Nephron progenitor cell (in vitro differentiated cells): Measurements from ENCODE around the gene ZNF653.

Experiments used
- DNase-seq: peaks from one replicate; pipeline ENCODE4 v3.0.0; 2021
- H3K27ac Mint-ChIP-seq: 2 replicates; pipeline ENCODE4 v1.8.0; 2021; ENCODE audit warnings: mild to moderate bottlenecking, moderate library complexity, mixed read lengths
- H3K27me3 Mint-ChIP-seq: 2 replicates; pipeline ENCODE4 v1.8.0; 2021; ENCODE audit warnings: mild to moderate bottlenecking, low read depth, mixed read lengths; ENCODE audit not compliant: poor library complexity
- H3K36me3 Mint-ChIP-seq: 2 replicates; pipeline ENCODE4 v1.8.0; 2021; ENCODE audit warnings: low read depth, mixed read lengths
- H3K4me1 Mint-ChIP-seq: 2 replicates; pipeline ENCODE4 v1.8.0; 2021; ENCODE audit warnings: mixed read lengths
- H3K4me3 Mint-ChIP-seq: 2 replicates; pipeline ENCODE4 v1.8.0; 2021; ENCODE audit warnings: mild to moderate bottlenecking, moderate library complexity, mixed read lengths
- H3K9me3 Mint-ChIP-seq: 2 replicates; pipeline ENCODE4 v1.8.0; 2021; ENCODE audit warnings: mild to moderate bottlenecking, moderate library complexity, mixed read lengths
- TF ChIP-seq, protein P1 (sequence below): fragments of 200-600 bp; sonication (generic); IDR thresholded peaks from 2 replicates; pipeline ENCODE4 v1.5.0; 2021; ENCODE audit warnings: antibody characterized with exemption

ZNF653 gene

DNA sequence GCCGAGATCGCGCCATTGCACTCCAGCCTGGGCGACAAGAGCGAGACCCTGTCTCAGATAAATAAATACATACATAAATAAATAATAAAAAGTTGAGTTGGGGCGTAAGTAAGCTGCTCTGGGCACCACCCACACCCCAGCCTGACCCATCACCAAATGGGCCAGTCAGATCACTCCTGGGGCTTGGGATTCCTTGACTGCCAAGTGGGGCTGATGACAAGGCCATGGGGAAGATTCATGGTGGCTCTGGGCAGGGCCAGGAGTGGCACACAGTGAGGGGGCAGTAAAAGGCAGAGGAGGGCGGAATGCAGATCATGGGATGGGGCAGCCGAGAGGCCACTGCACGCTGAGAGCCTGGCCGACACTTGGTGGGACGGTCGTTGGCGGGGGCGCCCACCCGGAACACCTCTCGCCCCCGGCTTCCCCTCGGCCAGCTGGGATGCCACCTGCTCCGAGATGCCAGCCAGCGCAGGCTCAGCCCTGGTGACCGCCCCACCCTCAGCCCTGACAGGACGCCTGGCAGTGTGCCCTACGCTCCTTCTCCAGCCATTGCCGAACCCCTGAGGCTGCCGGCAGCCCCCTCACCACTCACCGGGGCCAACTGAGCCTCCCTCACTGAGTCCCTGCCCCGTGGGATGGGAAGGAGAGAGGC lies 10.9 kb downstream of the ZNF653 start:
- no peak overlapping the region for H3K27ac Mint-ChIP-seq
- no peaks in the 10 kb centered on the region for H3K27me3 Mint-ChIP-seq
- H3K4me1 Mint-ChIP-seq: no peaks in the 10 kb centered on the region
- TF ChIP-seq, protein P1, sequence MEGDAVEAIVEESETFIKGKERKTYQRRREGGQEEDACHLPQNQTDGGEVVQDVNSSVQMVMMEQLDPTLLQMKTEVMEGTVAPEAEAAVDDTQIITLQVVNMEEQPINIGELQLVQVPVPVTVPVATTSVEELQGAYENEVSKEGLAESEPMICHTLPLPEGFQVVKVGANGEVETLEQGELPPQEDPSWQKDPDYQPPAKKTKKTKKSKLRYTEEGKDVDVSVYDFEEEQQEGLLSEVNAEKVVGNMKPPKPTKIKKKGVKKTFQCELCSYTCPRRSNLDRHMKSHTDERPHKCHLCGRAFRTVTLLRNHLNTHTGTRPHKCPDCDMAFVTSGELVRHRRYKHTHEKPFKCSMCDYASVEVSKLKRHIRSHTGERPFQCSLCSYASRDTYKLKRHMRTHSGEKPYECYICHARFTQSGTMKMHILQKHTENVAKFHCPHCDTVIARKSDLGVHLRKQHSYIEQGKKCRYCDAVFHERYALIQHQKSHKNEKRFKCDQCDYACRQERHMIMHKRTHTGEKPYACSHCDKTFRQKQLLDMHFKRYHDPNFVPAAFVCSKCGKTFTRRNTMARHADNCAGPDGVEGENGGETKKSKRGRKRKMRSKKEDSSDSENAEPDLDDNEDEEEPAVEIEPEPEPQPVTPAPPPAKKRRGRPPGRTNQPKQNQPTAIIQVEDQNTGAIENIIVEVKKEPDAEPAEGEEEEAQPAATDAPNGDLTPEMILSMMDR: no peak
- H3K9me3 Mint-ChIP-seq: no peaks in the 10 kb centered on the region
- no peak for DNase-seq
- H3K4me3 Mint-ChIP-seq: no peak overlapping the region
- H3K36me3 Mint-ChIP-seq: peaks cover 18% of the 10 kb centered on the region

- Mint-ChIP-seq H3K27me3 (peaks cover 5% of the 10 kb centered on the region), H3K36me3 (peaks cover 30% of the 10 kb centered on the region), H3K4me3 (no peak overlapping the region), H3K9me3 (no peaks in the 10 kb centered on the region), H3K27ac (no peak overlapping the region), H3K4me1 (no peaks in the 10 kb centered on the region)
- DNase-seq: no peak
- TF ChIP-seq, protein P1: no peak
Measured at GRCh38 chr19:11489378-11489777, 16.3 kb downstream of the ZNF653 start.

DNA sequence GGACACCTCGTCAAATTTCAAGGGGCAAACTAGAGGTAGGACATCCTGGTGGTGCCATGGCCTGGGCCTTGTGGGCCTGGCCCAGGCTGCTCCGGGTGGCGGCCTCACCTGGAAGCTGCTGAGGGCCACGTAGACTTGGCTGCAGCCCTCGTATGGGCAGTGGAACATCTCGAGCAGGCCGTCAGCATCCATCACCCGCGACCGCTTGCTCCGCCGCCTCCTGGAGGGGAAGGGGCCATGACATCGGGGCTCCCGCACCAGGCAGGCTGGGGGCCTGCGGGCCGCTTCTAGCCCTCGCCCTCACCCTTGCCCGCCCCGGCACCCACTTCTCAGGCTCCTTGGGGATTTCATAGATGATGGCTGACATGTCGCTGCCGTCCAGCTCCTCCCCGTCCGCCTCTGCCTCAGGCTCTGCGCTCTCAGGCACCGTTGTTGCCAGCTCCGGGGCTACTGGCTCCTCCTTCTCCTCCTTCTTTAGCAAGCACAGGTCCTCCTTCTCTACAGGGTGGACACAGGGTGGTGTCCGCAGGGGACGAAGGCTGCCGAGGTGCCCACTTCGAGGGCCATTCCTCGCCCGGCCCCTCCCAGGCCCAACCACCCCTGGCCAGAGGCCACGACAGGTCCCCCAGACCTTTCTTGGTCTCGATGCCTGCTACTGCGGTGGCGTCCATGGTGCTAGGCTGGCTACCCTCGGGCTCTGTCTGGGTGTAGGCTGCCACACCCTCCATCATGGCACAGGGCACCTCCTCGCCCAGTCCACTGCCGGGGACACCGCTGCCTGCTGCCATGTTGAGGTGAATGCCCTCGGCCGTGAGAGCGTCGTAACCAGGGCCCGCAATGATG lies 18.8 kb downstream of the ZNF653 start:
- TF ChIP-seq, protein P1: no peak
- Mint-ChIP-seq H3K4me1 (peaks cover under 1% of the 10 kb centered on the region), H3K9me3 (no peaks in the 10 kb centered on the region), H3K27ac (no peak overlapping the region), H3K4me3 (no peak overlapping the region), H3K27me3 (peaks cover 17% of the 10 kb centered on the region), H3K36me3 (peaks cover 30% of the 10 kb centered on the region)
- DNase-seq: no peak

- TF ChIP-seq, protein P1: no peak
- no peak overlapping the region for H3K27ac Mint-ChIP-seq
Measured at GRCh38 chr19:11485245-11485837, 20.3 kb downstream of the ZNF653 start.

DNA sequence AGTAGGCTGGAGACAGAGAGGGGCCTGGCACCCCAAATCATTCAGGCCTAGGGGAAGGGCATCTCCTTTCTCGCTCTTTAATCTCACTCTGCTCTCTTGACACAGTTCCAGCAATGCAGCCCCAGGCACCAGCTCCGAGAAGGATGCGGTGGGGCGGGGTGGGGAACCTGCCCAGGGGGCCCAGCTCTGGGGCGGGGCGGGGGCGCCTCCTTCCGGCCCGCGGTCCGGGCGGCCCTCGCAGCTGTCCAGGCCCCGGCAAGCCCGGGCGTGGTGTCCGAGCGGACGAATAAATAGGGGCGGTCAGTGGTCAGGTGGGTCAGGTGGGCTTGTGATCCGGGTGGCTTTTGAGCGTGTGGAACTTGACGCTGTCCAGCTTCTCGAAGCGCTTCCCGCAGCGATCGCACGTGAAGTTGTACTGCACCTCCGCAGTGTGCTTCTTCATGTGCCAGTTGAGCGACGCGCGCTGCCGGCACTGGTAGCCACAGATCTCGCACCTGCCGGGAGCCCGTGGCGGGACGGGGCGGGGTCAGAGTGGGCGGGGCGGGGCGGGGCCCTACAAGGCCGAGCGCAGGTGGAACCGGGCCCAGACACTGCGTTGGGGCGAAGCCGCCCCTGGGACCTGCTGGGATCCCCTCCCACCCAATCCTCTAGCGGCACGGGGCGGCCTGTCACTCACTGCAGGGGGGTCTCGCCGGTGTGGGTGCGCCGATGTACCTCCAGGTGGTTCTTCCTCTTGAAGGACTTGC lies 22.1 kb downstream of the ZNF653 start:
- peaks cover 8% of the 10 kb centered on the region for H3K9me3 Mint-ChIP-seq
- TF ChIP-seq, protein P1: no peak
- H3K27me3 Mint-ChIP-seq: peaks cover 41% of the 10 kb centered on the region
- H3K27ac Mint-ChIP-seq: no peak overlapping the region
- peaks cover 5% of the 10 kb centered on the region for H3K4me1 Mint-ChIP-seq
- no peak overlapping the region for H3K4me3 Mint-ChIP-seq
- DNase-seq: no peak
- H3K36me3 Mint-ChIP-seq: peaks cover 15% of the 10 kb centered on the region

More at GRCh38 chr19:11485245-11485837, 20.3 kb downstream of the ZNF653 start:
- Mint-ChIP-seq H3K36me3 (peaks cover 22% of the 10 kb centered on the region), H3K4me1 (peaks cover 5% of the 10 kb centered on the region), H3K4me3 (no peak overlapping the region), H3K27me3 (peaks cover 31% of the 10 kb centered on the region), H3K9me3 (peaks cover 4% of the 10 kb centered on the region)
- no peak for DNase-seq
